ENCODE measurements around the gene HBP1.
"Not testable (repeated sequence)": the region's sequence is repeated elsewhere in the genome, so short reads cannot be mapped to it uniquely, and the experiment has no call there.

HBP1 gene

DNA sequence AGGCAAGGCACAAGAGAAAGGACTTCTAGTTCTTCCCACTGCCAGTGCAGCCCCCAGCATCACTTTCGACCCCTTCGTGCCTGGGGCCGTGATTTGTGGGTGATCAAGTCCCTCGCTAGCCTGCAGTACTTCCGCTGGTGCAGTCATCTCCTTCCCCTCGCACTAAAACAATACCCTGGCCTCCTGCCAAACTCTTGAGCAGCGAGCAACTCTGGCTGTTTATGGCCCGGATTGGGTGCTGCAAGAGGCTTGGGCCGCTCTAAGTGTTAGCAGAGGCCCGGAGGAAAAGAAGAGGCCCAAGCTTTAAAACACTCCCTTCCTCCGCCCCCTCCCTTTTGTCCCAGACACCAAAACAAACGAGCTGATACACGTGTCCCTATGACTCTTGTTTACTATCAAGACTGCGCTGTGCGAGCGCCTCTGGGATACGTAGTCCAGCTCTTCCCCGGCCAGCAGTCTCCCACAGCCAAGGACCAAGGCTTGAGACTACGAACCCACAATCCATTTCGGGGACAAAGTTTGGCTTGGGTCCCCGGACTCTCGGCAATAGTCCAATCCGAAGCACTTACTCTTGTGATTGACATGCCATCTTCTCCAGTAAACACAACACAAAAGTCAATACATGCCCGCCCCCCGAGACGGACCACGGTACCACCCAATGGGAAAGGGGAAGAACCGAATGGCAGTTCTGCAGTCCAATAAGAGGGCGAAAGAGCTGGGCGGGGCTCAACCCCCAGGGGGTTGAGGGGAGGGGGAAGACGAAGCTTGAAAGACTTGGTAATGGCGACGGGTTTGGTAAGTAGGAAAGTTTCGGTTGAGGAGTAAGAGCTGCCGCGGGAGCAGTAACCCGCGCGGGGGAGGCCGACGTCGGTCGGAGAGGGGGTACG lies at the start of gene HBP1:
Gene HBP1 (plus strand): TSS at position 771 of the 887 bp plus-strand sequence. CDS start 10,891 bp downstream, outside the sequence.
- peak; percentile 18 for DNase-seq

DNA sequence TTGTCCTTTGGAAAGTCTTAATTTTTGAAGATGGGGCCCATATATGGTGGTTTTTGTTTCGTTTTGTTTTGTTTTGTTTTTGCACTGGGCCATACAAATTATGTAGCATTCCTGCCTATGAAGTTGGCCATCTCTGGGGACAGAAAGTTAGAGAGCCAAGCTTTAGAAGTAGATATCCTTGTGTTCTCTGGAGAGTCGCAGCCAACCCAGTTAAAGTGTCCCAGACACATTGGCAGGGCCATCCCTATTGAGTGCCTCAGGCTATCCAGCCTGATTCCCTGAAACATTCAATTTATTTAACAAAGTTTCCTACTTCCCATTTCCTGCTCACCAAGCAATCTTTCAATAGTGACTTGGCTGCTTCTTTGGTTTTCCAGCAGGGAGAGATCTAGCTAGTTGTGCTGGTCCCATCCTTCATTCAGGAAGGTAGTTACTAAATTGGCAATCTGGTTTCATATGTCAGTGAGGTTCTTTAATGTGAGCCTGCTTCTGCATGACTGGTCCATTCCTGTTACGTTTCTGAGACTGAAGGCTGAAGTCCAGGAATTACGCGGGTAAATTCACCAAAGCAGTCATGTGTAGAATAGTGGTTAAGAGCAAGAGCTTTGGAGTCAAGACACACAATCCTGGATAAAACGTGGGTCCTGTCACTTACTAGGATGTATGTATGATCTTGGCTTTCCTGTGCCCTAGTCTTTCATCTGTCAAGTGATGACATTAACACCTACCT lies 49.3 kb upstream of the HBP1 start:
- no peak for DNase-seq

- DNase-seq: no peak
Measured at GRCh38 chr7:107122486-107122911, 46.3 kb upstream of the HBP1 start.

DNA sequence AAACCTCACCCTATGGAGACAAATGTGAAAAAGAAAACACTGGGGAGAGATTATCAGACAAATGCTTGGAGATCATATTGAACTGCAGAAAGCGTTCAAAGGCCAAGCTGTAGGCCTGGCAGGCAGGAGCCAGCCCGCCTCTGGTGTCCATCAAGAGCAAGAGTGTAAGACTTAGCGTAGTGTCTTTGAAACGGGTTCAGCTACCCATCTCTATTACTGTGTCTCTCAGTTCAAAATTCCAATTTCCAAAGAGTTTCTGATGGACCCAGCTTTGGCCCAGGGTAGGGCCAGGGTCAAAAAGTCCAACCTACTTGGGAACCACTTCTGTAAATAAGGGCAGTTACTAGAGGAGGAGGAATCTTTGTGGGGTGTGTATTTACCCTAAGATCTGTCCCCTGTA lies 45.4 kb upstream of the HBP1 start:
- DNase-seq: no peak

DNA sequence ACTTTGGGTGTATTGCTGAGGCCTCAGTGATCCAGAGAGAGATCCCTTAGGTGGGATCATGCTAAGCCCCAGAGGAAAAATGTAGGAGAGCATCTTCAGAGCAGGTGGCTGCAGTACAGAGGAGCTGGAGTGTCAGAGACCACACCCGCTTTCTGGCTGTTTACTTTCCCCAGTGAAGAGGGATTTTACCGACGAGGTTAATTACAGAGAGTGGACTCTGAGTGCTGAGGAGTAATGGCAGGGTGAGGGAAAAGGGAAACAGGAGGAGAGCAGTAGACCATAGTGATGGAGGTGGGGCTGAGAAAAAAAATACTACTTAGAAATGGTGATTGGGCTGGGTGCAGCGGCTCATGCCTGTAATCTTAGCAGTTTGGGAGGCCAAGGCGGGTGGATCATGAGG lies 43.3 kb upstream of the HBP1 start:
- no peak for DNase-seq

GRCh38 chr7:107128217-107128616 lies 40.6 kb upstream of the HBP1 start:
- no peak for DNase-seq

DNA sequence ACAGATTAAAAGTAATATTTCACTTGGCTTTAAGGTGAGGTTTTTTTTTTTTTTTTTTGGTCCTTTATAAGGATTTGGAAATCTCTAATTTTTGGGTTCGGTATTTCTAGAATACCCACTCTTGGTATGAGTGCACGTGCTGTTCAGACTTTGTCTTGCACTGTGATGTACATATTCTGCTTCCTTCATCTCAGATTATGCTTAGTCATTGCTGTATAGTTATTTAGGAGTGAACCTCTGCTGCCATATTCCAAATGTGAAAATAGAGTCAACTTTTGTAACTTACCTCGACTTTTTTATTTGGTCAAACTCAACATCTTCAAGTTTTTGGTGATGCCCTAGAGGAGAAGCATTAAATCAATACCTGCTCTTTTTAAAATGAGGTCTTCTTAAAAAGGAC lies 40.1 kb upstream of the HBP1 start:
- no peak for DNase-seq

GRCh38 chr7:107130487-107131220 lies 38.1 kb upstream of the HBP1 start:
- DNase-seq: no peak

GRCh38 chr7:107133396-107133795 lies 35.4 kb upstream of the HBP1 start:
- no peak for DNase-seq

- DNase-seq: no peak
Measured at GRCh38 chr7:107138696-107139420, 29.9 kb upstream of the HBP1 start.

DNA sequence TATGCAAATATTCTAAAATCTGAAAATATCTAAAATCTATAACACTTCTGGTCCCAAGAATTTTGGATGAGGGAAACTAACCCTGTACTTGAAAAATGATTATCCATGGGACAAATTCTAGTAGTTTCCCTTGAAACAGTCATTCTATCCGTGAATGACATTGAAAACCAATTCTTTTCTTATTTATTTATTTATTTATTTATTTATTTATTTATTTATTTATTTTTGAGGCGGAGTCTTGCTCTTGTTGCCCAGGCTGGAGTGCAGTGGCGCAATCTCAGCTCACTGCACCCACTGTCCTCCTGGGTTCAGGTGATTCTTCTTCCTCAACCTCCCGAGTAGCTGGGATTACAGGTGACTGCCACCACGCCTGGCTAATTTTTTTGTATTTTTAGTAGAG lies 24.9 kb upstream of the HBP1 start:
- not testable (repeated sequence) for DNase-seq

DNA sequence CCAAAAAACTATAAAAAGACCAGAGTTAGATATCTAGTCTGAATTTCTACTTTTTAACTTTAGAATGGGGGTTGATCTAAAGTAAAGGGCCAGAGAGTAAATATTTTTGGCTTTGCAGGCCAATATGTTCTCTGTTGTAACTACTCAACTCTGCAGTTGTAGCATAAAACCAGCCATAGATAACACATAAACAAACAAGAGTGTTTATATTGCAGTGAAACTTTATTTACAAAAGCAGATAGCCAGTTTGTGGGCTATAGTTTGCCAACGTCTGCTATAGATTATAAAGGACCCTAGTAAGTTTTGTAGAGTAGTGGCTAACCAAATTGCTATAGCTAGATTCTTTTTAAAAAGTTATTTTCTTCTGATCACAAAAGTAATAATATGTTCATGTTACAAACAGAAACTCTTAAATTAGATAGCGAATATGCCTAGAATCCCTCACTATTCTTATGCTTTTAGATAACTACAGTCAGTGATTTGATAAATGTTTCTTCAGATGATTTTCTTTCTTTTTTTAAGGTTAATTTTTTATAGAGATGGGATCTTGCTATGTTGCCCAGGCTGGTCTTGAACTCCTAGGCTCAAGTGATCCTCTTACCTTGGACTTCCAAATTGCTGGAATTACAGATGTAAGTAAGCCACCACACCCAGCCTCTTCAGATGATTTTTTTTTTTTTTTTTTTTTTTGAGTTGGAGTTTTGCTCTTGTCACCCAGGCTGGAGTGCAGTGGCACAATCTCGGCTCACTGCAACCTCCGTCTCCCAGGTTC lies 23.6 kb upstream of the HBP1 start:
- DNase-seq: no peak

- DNase-seq: no peak
Measured at GRCh38 chr7:107147464-107148393, 21.1 kb upstream of the HBP1 start.

DNA sequence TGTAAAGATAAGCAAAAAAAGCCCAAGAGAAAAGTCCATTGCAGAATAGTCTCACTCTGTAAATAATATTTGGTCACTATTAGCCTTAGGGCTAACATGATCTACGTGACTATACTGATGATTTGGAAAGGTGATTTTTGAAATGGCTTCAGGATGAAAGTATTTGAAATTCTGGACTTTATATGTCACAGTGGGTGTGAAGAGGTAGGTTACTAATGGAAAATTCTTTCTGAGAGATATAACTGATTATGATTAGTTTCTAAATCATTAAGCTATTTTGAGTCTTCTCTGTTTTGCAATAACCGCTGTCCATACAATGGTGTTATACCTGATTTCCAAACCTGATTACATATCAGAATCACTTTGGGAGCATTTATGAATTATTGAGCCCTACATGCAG lies 20.1 kb upstream of the HBP1 start:
- no peak for DNase-seq

GRCh38 chr7:107149863-107150262 lies 18.9 kb upstream of the HBP1 start:
- no peak for DNase-seq

- DNase-seq: no peak
Measured at GRCh38 chr7:107150375-107151073, 18.3 kb upstream of the HBP1 start.

GRCh38 chr7:107151538-107151937 lies 17.3 kb upstream of the HBP1 start:
- DNase-seq: no peak

GRCh38 chr7:107152011-107152410 lies 16.8 kb upstream of the HBP1 start:
- DNase-seq: no peak

GRCh38 chr7:107154826-107155225 lies 14.0 kb upstream of the HBP1 start:
- DNase-seq: no peak

- not testable (repeated sequence) for DNase-seq
Measured at GRCh38 chr7:107155726-107156125, 13.1 kb upstream of the HBP1 start.
